Activated CD4-positive, alpha-beta T cell treated with anti-CD3 and anti-CD28 coated beads, Interleukin-2, amount 50 U/mL, for 16 hours (primary cell): Measurements from ENCODE around the gene AADACL2.
"Not testable (repeated sequence)": the region's sequence is repeated elsewhere in the genome, so short reads cannot be mapped to it uniquely, and the experiment has no call there.

ENCODE experiments used
- DNase-seq: peaks from one replicate; pipeline ENCODE4 v3.0.0-alpha.2; 2020

The AADACL2 gene, protein sequence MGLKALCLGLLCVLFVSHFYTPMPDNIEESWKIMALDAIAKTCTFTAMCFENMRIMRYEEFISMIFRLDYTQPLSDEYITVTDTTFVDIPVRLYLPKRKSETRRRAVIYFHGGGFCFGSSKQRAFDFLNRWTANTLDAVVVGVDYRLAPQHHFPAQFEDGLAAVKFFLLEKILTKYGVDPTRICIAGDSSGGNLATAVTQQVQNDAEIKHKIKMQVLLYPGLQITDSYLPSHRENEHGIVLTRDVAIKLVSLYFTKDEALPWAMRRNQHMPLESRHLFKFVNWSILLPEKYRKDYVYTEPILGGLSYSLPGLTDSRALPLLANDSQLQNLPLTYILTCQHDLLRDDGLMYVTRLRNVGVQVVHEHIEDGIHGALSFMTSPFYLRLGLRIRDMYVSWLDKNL

DNA sequence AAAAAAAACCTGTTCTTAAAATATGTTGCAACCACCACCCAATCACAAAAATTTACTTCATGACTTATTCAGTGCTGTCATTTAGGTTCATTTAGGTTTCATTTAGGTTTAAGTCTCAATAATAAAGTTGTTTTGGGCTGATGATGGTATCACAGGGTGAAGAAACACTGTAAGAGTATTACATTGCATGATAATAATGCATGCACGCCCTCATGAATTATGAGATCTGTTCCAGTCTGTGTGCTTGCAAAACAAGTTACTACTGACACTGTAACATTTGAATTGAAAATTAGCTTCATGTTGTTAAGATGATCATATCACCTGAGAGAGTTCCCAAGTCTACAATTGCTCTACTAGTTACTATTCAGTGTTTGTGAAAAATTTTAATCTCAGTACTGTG, at the start of gene AADACL2:
Gene AADACL2, plus strand, starts transcription at position 315 of the 400 bp plus-strand sequence. CDS start 109 bp downstream, outside the sequence.
- no peak for DNase-seq

- DNase-seq, result no peak
These were observed 49.6 kb upstream of the AADACL2 start for GRCh38 chr3:151684094-151684493.

GRCh38 chr3:151686257-151686656, 47.5 kb upstream of the AADACL2 start:
- no peak for DNase-seq

DNA sequence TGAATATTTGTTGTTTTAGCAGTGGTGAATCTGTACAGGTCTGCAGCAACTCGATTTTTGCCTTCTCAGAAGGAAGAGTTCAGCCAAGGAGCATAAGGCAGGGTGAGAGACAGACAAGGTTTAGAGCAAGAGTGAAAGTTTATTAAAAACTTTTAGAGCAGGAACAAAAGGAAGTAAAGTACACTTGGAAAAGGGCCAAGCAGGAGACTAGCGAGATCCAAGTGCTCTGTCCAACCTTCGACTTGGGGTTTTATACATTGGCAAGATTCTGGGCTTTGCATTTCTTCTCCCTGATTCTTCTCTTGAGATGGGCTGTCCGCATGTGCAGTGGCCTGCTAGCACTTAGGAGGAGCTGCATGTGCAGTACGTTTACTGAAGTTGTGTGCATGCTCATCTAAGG, 46.7 kb upstream of the AADACL2 start:
- DNase-seq, result no peak

- DNase-seq, result no peak
These were observed 45.2 kb upstream of the AADACL2 start for GRCh38 chr3:151688571-151688970.

- no peak for DNase-seq
These were observed 43.1 kb upstream of the AADACL2 start for GRCh38 chr3:151690645-151691044.

- DNase-seq, result no peak
These were observed 36.2 kb upstream of the AADACL2 start for GRCh38 chr3:151697496-151697895.

DNA sequence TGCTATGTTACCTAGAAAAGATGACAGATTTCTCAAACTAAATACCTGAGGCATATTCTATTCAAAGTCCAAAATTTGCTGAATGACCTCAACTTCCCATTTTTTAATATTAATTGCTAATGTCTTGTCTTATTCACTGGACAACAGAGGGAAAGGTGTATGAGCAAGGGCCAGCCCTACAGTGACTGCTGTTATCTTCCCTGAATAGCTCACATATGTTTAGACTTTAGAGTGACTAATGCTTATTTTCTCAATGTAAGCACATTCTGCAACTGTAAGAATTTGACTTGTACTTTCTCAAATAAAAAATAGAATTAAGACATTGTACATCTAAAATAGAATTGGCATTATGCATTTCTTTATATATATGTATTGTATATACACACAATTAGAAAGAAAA, 26.5 kb upstream of the AADACL2 start:
- DNase-seq, result no peak

DNA sequence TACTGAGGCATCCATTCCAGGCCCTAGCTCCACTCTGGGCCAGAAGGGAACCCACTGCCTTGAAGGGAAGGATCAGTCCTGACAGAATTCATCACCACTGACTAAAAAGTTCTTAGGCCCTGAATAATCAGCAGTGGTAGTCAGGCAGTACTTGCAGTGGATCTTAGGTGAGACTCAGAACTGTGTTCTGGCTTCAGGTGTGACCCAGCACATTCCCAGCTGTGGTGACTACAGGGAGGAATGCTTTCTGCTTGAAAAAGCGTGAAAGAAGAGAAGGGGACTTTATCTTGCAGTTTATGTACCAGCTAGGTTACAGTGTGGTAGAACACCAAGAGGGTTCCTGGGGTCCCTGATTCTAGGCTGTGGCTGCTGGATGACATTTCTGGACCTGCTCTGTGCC, 24.9 kb upstream of the AADACL2 start:
- DNase-seq, result no peak

GRCh38 chr3:151709847-151710246, 23.9 kb upstream of the AADACL2 start:
- no peak for DNase-seq

GRCh38 chr3:151721294-151721693, 12.4 kb upstream of the AADACL2 start:
- DNase-seq, result no peak

- no peak for DNase-seq
These were observed 10.9 kb upstream of the AADACL2 start for GRCh38 chr3:151722856-151723255.

GRCh38 chr3:151724576-151725562, 8.9 kb upstream of the AADACL2 start:
- DNase-seq, result no peak

DNA sequence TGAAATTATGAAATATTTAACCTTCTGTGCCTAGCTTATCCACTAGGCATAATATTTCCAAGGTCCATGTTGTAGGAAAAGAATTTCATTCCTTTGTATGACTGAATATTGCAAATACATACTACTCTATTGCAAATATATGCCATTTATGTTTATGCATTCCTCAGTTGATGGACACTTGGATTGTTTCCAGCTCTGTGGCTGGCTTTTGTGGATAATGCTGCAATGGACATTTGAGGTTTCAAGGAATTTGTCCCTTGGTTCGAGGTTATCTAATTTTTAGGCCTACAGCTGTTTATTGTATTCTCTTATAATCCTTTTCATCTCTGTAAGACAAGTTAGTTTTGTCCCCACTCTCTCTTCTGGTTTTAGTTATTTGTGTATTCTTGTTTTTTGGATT, 7.7 kb upstream of the AADACL2 start:
- no peak for DNase-seq

DNA sequence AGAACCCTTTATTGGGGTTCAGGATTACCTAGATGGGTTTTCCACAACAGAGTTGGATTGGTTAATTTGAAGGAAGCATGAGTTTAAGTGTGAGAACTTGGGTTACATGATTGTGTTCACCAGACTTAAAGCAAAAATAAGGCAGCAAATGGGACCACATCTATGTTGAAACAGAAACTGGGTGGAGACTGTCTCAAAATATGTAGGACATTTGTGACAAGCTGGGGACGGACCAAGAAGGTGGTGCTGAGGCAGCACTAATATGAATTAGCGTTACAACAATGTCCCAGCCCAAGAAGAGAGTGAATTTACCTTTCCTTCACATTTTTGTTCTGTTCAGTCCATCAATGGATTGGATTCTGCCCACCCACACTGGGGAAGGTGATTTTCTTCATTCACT, 866 bp upstream of the AADACL2 start:
- no peak for DNase-seq

DNA sequence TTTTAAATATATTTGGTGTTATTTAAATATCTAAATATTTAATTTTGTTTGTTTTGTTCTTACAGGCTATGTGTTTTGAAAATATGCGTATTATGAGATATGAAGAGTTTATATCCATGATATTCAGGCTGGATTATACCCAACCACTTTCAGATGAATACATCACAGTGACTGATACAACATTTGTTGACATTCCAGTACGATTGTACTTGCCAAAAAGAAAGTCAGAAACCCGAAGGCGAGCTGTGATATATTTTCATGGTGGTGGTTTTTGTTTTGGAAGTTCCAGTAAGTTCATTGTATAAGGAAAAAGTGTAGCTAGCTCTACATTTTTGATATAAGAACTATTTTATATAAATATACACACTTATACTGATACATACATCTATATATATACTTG, 6.9 kb downstream of the AADACL2 start:
- no peak for DNase-seq

- DNase-seq, result no peak
These were observed 10.1 kb downstream of the AADACL2 start for GRCh38 chr3:151743855-151744254.

- DNase-seq, result no peak
These were observed 16.5 kb downstream of the AADACL2 start for GRCh38 chr3:151750181-151750580.

- no peak for DNase-seq
These were observed 17.0 kb downstream of the AADACL2 start for GRCh38 chr3:151750678-151751077.

DNA sequence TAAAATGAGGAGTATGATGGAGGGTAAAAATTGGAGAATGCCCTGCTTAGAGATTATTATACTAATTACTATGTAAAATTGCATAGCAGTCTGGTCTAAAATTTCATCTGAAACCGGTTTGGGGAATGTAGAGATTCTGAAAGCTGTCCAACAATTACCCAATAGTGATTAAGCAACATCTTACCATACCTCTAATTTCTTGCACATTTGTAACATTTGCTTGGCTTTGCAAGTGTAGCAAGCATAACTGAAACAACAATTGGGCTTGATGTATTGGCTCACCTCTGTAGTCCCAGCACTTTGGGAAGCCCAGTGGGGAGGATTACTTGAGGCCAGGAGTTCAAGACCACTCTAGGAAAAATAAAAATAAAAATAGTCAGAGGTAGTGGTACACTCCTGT, 17.4 kb downstream of the AADACL2 start:
- no peak for DNase-seq

GRCh38 chr3:151753846-151754245, 20.1 kb downstream of the AADACL2 start:
- no peak for DNase-seq

- DNase-seq, result no peak
These were observed 27.9 kb downstream of the AADACL2 start for GRCh38 chr3:151761581-151761980.

DNA sequence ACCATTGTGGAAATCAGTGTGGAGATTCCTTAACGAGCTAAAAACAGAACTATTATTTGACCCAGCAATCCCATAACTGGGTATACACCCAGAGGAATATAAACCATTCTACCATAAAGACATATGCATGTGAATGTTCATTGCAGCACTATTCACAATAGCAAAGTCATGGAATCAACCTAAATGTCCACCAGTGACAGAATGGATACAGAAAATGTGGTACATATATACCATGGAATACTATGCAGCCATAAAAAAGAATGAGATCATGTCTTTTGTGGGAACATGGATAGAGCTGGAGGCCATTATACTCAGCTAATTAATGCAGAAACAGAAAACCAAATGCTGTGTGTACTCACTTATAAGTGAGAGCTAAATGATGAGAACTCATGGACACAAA, 31.0 kb downstream of the AADACL2 start:
- not testable (repeated sequence) for DNase-seq

DNA sequence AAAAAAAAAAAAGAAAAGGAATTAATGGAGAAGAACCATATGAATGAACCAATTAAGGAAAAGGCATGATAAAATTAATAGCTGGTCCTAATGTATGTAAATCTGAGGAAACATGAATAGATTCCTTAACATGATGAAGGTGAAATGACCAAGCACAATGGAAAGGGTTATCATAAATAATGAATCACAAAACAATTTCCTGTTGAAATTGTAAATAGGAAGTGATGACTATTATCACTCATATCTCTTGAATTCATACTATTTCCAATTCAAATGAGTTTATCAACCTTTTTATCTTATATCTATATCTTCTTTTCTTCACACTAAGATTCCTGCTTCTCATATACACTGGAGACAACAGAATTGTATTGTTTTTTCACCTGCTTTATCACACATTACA, 32.0 kb downstream of the AADACL2 start:
- DNase-seq, result no peak
